NCI-H187 treated with DMSO at 0.1 percent for 48 hours (cell line): ENCODE results near the gene ANKRD24.
"Not testable (repeated sequence)": the region's sequence is repeated elsewhere in the genome, so short reads cannot be mapped to it uniquely, and the experiment has no call there.

Experiments
- DNase-seq: peaks from one replicate; lab custom pipeline; 2025; lab: John Stamatoyannopoulos, UW

The ANKRD24 gene

GRCh38 chr19:4230237-4230636 lies 47.7 kb downstream of the ANKRD24 start:
- DNase-seq = not testable (repeated sequence)

- not testable (repeated sequence) for DNase-seq
These were observed 49.0 kb downstream of the ANKRD24 start for GRCh38 chr19:4231521-4231920.

GRCh38 chr19:4232139-4232538 lies 49.6 kb downstream of the ANKRD24 start:
- DNase-seq = not testable (repeated sequence)

- DNase-seq = no peak
These were observed 50.3 kb downstream of the ANKRD24 start for GRCh38 chr19:4232614-4233281.

GRCh38 chr19:4233282-4233853 lies 50.9 kb downstream of the ANKRD24 start:
- DNase-seq = no peak

GRCh38 chr19:4234142-4234861 lies 51.8 kb downstream of the ANKRD24 start:
- DNase-seq = no peak

GRCh38 chr19:4234862-4235201 lies 52.3 kb downstream of the ANKRD24 start:
- DNase-seq = no peak

GRCh38 chr19:4237510-4237909 lies 55.0 kb downstream of the ANKRD24 start:
- DNase-seq = not testable (repeated sequence)

GRCh38 chr19:4238831-4239230 lies 56.3 kb downstream of the ANKRD24 start:
- no peak for DNase-seq

- DNase-seq = no peak
These were observed 59.4 kb downstream of the ANKRD24 start for GRCh38 chr19:4241824-4242430.

GRCh38 chr19:4245938-4246337 lies 63.4 kb downstream of the ANKRD24 start:
- DNase-seq = not testable (repeated sequence)

GRCh38 chr19:4246767-4247593 lies 64.5 kb downstream of the ANKRD24 start, which contains the start of gene YJU2:
Gene YJU2, plus strand, starts transcription at chr19:4247080. Its CDS starts 67 bp downstream, at chr19:4247147.
- DNase-seq = peak; percentile 98

- no peak for DNase-seq
These were observed 74.1 kb downstream of the ANKRD24 start for GRCh38 chr19:4256563-4256962.

- no peak for DNase-seq
These were observed 74.5 kb downstream of the ANKRD24 start for GRCh38 chr19:4257025-4257424.

GRCh38 chr19:4258181-4258580 lies 75.7 kb downstream of the ANKRD24 start:
- no peak for DNase-seq

- no peak for DNase-seq
These were observed 78.2 kb downstream of the ANKRD24 start for GRCh38 chr19:4260613-4261191.

GRCh38 chr19:4264812-4265211 lies 82.3 kb downstream of the ANKRD24 start:
- DNase-seq = no peak

- DNase-seq = no peak
These were observed 83.9 kb downstream of the ANKRD24 start for GRCh38 chr19:4266253-4267000.

GRCh38 chr19:4267101-4267900 lies 84.8 kb downstream of the ANKRD24 start:
- DNase-seq = no peak
